Esophagus squamous epithelium (tissue), 4 donors: ENCODE results near the gene SPACA7.

ENCODE experiments used
- CTCF ChIP-seq, 6 experiments: fragments of 450-650 bp in 4 of 6; fragments of 200-600 bp in 2 of 6; sonication (generic) in 2 of 6; IDR thresholded peaks; one replicate each; pipeline ENCODE4 v1.5.1; 2016 to 2019; ENCODE audit warnings: antibody characterized with exemption in 6 of 6, mild to moderate bottlenecking in 4 of 6, moderate library complexity in 4 of 6
- POLR2A ChIP-seq, 4 donors: fragments of 450-650 bp; IDR thresholded peaks; one replicate each; pipeline ENCODE4 v1.6.1; 2017; ENCODE audit warnings: antibody characterized with exemption in 4 of 4, mild to moderate bottlenecking in 4 of 4, moderate library complexity in 3 of 4

GRCh38 chr13:112417079-112417478 is 40.9 kb downstream of the SPACA7 start:
- TF ChIP-seq CTCF (IDR thresholded peaks at IDR 0.05) = no peak
- TF ChIP-seq POLR2A (IDR thresholded peaks at IDR 0.05) = no peak
